HG02759 (cell line): Measurements from ENCODE around the gene SHISAL1.

Experiments used
- ATAC-seq: cut with Tn5 transposase; IDR thresholded peaks from one replicate; pipeline ENCODE4 v1.9.1; 2021; ENCODE audit warnings: mild to moderate bottlenecking, moderate library complexity; ENCODE audit not compliant: unreplicated experiment

Gene SHISAL1

DNA sequence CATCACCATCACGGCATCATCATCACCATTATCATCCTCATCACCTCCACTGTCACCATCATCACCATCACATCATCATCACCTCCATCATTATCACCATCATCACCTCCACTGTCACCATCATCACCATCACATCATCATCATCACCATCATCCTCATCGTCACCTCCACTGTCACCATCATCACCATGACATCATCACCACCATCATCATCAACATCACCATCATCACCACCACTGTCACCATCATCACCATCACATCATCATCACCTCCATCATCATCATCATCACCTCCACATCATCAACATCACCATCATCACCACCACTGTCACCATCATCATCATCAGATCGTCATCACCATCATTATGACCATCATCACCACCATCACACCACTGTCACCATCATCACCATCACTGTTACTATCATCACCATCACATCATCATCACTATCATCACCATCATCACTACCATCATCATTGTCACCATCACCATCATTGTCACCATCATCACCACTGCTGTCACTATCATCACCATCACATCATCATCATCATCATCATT is 99.2 kb downstream of the SHISAL1 start:
- no peak for ATAC-seq

DNA sequence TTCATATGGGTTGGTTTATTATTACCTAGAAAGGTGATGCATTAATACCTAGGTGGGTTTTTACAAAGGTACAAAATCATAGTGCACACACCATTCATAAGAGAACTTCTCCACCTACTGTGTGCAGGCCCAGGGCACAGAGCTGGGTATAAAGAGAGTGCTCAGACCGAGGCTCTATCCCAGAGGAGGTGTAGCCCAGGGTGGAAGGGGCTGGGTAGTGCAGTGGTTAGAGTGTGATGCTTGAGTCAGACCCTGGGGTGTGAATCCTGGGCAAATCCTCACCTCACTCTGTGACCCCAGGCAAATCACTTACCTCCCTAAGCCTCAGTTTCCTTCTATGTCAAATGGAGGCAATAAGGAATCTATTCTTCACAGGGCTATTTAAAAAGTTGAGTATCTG is 99.8 kb downstream of the SHISAL1 start:
- no peak for ATAC-seq

DNA sequence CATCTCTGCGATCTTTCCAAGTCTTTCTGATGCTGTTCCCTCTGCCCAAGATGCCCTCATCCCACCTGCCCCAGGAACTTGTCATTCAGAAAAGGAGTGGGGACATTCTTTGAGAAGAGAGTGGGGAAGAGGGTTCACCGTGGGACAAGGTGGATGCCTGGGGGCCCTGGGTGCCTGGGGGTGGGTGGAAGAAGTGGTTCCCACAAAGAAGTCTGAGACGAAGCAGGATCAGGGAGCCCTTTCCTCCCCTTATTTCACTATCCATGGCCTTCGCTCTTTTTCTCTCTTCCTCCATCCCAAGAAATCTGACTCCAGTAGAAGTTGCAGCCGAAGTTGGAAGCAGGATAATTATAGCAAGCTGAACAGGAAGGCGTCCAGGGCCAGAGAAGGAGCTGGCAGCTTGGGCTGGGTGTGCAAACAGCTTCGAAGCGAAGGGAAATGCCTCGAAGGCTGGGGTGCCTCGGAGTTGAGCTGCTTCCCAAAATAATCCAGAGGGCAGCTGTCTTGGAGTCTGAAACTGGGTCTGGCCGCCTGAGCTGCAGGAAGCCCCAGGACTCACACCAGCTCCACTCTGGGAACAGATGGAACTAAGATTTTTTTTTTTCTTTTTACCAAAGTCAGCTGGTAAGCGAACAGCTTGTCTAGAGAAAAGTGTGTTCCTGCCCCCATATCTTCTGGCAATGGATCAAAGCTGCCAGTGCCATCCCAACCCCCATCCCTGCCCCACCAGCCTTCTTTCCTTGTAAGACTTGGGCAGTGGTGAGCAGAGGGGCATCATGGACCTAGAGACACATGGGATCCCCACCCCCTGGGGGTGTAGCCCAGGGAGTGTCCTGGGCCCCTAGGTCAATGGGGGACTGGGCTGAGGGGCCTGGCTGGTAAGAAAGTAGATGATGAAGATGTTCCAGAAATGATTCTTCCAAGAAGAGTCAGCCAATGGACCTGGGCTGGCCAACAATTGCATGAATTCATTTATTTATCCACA is 100.5 kb downstream of the SHISAL1 start:
- no peak for ATAC-seq

DNA sequence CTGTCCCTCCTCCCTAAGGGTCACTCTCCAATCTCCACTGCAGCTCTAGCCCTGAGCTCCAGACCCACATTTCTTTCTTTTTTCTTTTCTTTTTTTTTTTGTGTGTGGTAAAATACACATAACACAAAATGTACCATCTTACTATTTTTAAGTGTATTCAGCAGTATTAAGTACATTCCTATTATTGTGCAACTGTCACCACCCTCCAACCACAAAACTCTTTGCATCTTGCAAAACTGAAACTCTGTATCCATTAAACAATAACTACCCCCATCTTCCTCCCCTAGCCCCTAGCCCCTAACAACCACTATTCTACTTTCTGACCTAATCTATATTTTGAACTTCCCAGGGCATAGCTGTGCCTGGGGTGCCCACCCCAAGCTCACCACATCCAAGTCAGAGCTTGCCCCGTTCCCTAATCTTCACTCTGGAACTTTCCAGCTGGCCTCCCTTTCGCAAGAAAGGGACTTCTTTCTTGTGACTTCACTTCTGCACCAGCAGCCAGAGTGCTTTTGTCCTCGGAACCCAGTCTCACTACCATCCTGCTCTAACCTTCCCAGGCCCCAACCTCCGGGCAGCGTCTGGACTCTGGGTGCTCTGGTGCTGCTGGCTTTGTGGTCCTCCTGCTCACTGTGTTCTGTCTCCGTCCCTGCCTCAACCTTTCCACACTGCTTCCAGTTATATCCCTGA is 101.3 kb downstream of the SHISAL1 start:
- ATAC-seq, result no peak

DNA sequence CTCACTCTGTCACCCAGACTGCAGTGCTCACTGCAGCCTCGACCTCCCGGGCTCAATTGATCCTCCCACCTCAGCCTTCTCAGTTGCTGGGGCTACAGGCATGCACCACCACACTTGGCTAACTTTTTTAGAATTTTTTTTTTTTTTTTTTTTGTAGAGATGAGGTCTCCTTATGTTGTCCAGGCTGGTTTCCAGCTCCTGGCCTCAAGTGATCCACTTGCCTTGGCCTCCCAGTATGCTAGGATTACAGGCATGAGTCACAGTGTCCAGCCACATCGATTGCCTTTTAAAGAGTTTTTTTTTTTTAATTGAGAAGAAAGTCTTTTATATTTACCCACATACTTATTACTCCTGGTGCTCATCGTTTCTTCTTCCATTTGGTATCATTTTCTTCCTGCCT is 102.0 kb downstream of the SHISAL1 start:
- ATAC-seq, result no peak

DNA sequence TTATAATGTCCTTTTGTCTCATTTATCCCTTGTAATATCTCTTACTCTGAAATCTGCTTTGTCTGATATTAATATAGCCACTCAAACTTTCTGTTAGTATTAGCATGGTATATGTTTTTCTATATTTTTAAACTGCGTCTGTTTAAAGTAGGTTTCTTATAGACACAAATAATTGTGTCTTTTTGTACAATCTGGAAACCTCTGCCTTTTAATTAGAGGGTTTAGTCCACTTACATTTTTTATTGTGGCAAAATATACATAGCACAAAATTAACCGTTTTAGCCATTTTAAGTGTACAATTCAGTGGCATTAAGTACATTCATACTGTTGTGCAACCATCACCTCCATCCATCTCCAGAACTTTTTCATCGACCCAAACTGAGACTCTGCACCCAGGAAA is 103.4 kb downstream of the SHISAL1 start:
- no peak for ATAC-seq

DNA sequence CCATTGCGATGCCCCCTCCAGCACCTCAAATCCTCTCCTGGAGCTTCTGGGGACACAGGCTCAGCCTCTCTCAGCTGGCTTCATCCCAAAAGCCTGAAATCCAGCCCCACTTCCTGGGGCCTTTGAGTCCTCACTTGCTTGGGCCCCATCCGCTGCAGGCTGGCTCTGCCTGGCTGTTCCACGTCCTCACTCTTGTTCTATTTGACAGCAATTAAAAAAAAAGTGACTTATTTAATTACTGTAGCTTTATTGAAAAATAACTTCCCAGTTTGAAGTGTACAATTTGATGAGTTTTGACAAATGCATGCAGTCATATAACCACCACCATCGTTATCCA is 104.8 kb downstream of the SHISAL1 start:
- no peak for ATAC-seq

DNA sequence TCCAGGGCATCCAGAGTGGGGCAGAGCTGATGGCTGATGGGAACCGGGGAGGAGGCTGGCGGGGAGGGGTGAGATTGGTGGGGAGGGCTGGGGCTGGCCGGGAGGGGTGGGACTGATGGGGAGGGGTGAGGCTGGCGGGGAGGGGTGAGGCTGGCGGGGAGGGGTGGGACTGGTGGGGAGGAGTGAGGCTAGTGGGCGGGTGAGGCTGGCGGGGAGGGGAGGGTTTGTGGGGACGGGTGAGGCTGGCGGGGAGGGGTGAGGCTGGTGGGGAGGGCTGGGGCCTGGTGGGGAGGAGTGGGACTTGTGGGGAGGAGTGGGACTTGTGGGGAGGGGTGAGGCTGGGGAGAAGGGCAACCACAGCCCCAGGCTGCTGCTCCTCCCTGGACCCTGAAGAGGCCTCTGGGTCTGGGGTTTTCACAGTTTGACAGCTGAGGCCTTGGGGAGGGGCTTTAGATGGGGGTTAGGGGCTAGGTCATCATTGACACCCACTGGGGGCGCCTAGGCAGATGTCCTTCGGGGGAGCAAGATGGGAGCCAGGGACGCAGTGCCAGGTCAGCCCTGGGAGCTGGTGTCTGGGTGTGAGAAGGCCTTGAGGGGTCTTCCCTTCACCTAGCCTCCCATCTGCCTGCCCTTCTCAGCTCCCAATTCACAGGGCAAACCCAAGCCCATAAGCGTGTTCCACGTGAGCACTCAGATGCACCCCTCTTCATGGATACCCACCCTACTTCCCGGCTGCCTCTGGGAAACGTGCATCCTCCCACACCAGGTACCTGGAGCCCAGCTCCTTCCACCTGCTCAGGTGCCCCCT is 105.4 kb downstream of the SHISAL1 start:
- ATAC-seq, result no peak

DNA sequence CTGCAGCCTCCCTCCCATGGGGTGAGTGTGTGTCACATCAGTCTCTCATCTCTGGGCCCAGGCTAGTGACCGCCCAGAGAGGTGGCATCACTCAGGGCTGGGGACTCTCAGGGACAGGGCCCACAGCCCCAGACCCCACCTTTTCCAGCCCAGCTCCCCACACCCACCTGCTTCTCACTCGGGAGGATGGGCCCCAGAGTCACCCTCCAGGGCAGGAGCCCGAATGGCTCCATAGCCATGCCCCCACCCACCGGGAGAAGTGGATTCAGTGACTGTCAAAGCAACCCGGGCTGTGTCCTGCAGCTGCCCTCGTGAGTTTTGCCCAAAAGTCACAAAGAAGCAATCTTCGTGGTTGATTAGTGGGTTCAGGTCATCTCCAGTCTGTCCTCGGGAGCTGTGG is 106.1 kb downstream of the SHISAL1 start:
- no peak for ATAC-seq

DNA sequence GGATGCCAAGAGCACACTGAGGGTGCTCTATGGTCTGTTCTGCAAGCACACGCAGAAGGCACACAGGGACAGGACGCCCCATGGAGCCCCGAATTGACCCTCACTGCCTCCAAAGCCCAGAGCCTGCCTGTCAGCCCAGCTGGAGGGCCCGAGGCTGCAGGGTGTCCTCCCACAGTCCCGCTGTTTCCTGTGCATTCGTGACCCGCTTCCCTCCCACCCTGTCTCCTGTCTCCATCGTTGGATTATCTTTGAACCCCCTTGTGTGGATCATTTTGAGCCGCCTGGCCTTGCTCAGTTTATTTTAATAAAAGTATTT is 106.5 kb downstream of the SHISAL1 start:
- ATAC-seq, result no peak

DNA sequence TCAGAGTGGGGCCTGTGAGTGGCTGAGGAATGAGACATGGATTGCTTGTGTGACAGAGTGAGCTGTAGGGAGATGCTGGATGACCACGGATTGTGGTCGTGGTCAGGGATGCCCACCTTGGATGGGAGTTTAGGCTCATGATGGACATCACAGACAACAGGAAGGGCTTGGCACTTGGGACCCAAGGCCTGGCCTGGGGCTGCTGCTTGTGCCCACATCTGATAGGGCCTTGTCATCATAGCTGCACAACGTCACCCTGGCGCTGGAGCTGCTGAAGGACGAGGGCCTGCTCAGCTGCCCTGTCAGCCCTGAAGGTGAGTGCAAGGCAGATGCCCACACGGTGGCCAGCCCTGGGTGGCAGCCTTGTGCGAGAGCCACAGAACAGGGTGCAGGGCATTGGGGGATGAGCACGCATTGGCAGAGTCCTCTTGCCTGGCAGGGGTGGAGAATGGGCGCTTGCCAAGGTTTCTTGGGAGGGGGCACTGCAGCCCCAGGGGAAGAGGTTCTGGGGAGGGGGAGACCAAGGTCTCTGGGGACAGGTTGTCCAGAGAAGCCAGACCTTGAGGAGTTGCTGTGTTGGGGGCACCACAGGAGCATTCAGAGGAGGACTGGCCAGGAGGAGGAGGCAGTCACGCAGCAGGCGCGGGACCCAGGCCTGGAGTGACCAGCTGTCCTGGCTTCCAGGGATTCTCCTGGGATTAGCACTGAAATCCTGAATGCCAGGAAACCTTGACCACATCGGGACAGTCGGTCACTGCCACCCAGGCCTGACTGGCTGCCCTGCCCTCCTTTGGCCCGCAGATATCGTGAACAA is 107.0 kb downstream of the SHISAL1 start:
- no peak for ATAC-seq

DNA sequence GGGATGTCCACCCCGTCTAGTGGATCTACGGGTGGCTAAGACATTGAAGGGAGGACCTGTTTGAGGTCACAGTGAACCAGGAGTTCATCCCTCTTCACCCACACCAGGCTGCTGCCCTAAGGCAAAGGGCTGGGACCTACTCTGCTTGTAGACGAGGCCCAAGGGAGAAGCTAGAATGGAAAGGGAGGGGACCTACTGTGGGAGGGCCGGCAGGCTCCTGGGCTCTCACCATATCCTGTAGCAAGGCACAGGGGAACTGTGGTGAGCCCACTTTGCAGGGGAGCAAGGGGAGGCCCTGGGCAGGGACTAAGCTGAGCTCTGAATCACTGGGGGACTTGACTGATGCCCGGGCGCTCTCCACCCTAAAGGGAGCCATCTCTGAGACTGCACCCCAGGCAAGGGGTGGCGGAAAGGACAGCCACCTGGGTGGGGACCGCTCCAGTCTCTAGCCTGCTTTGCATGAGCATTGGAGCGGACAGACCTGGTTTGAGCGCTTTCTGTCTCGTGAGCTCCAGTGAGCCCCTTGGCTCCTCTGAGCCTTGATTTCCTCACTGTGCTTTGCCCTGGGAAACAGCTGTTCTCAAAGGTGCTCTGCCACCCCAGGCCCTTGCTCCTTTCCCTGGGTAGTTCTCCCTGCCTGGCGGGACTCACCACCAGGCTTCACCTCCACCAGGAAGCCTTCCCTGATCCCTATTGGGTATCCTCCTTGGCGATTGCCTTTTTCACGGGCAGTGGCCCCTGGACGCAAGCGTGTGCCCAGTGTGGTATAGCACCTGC is 107.8 kb downstream of the SHISAL1 start:
- no peak for ATAC-seq

DNA sequence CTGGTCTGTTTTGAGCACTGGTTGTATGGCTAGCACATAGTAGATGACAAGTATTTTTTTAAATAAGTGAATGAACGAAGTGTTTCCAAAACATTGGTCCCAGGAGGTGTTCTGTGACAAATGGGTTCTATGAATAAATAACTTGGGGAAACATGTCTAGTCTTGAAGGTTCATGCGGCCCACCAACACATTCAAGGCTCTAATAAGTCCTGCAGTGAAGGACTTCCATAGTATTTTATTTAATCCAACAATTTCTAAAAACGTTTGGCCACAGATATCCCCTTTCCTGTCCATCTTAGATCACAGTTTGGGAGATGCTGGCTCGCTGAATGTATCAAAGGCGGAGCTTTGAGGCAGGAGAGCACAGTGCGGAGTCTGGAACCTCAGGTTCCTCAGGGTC is 109.5 kb downstream of the SHISAL1 start:
- ATAC-seq, result no peak

DNA sequence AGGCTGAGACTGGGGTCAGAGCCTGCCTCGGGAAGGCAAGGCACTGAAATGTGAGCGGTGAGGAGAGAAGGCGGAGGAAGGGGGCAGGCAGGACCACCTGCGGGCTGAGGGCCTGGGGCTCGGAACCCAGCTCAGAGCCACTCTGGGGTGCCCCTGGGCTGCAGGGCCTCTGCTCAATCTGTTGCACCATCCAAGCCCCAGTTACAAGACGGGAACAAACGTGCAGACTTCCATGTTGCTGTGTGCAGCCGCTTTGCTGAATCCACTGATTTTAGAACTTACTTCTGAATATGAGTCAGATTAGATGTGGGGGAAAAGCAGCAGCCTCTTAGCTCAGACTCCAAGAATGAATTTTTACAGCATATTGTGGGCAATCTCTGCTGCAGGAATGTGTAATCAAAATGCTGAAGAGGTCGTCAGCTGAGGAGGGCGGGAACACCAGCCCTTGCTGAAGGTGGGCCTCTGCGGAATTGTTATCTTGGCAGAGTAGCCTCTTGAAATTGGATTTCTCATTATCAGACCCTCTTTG is 110.4 kb downstream of the SHISAL1 start:
- no peak for ATAC-seq

DNA sequence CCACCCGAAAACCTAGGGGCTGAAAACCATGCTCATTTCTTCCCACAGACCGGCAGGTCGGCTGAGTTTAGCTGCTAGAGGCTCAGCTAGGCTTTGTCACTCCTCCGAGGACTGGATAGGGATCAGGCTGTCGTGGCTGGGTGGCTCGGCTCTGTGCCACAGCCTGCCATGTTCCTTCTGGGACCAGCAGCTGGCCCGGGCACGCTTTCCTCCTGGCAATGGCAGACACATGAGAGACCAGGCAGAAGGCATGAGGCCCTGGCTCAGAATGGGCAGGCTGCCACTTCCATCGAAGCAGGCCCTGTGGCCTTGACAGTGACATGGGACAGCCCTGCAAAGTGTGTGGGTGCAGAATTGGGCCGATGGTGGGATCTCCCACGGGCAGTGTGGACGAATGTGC is 111.1 kb downstream of the SHISAL1 start:
- ATAC-seq, result no peak

DNA sequence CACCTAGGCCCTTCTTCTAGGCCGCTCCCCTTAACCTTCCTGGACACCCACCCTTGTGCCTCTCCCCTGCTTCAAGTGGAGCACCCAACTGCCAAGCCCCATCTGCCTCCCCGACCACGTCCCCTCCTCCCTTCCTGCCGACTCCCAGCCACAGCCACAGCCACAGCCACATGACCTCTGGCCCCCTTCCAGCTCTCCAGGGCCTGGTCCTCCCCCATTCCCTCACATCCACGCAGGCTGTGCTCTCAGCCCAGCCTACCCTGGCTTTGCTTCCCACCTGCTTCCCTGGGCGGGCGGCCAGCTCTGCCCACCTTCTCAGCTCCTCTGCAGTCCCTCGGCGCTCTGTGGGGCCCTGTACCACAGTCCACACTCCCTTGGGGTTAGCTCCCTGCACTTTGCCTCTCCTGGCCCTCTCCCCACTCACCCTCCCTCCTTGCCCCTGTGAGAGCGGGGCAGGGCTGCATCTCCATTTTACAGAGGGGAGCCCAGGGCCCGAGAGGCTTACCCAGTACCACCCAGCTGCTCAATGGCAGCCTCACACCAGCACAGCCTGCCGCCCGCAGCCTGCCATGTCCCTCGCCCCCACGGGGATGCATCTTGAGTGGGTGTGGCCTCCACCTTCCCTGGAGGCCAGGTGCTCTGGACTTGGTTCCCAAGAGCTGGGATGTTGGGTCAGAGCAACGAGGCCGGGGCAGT is 111.7 kb downstream of the SHISAL1 start:
- ATAC-seq, result no peak

DNA sequence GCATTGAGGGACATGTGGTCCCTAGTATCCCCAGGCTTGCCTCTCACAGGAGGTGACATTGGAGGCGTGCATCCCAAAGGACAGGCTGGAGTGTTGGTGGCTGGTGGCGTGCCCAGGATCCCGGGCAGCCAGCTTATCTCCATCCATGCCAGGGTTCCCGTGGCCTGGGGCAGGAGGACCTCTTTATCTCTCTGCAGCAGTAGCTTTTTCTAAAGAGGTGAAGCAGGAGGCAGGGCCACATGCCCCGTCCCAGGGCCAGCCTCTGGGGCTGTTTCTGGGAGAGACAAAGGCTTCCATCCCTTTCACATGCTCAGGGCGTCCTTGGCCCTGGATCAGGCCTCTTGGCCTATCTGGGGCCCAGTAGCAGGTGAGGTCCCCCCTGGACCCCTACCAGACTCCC is 112.3 kb downstream of the SHISAL1 start:
- no peak for ATAC-seq

DNA sequence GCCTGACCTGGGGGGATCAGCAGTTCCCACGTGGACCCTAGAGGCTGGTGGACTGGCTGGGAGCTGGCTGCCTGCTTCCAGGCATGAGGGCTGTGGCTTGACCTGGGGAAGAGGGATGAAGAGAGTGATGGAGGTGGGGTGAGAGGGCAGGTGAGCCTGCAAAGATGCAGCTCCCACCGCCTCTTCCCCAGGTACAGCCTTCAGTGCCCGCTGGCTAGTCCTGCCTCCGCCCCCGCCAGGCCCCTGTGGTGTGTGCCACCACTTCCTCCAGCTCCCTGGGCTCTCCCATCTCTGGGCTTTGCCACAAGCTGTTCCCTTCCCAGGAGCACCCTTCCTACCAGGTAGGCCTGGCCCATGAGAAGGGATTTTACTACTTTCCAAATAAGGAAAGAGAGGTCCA is 112.9 kb downstream of the SHISAL1 start:
- no peak for ATAC-seq

DNA sequence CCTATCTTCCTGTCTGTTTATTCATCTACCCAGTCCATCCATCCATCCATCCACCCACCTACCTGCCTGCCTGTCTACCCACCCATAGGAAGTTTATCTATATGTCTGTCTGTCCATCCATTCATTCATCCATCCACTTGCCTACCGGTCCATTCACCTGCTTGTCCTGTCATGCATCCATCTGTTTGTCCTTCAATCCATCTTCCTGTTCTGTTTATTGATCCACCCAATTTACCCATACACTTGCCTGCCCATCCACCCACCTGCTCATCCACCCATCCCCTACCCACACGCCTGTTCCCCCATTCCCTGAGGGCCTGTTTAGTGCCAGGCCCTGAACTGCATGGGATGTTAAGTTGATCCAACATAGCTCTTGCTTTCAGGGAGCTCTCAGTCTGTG is 113.6 kb downstream of the SHISAL1 start:
- no peak for ATAC-seq
